Testis (tissue), 2 donors: ENCODE results near the gene TJP1.

Experiments
- CTCF ChIP-seq, 3 experiments: fragments of 450-650 bp in 2 of 3; fragments of 200-600 bp in 1 of 3; sonication (generic) in 1 of 3; IDR thresholded peaks; one replicate each; pipeline ENCODE4 v1.5.1; 2016 to 2019; ENCODE audit warnings: antibody characterized with exemption in 3 of 3, mild to moderate bottlenecking in 2 of 3, moderate library complexity in 1 of 3
- POLR2A ChIP-seq: fragments of 450-650 bp; IDR thresholded peaks from one replicate; pipeline ENCODE4 v1.6.1; 2017; ENCODE audit warnings: antibody characterized with exemption, mild to moderate bottlenecking, moderate library complexity

DNA sequence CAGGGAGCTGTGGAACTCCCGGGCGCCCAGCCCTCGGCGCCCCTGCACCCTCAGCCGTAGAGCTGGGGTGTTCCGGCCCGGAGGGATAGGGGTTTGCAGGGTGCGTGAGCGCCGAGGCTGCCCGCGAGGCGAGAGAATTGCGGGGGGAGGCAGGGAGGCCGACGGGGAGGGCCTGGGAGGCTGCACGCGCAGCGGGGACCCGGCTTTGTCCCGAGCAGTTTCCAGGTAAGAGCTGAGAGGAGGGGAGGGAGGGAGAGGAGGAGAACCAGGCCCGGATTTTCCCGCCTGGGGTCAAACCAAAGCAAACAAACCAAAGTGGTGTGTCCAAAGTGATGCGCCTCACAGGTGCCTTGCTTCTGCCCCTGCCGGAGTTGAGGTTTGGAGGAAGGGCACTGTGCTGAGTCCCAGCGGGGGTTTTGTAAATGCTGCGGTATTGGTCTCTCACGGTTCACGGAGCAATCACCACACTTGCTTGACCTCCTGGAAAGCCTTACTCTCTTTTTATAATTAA lies 146.4 kb downstream of the TJP1 start:
- no peak for TF ChIP-seq CTCF (IDR thresholded peaks at IDR 0.05)
- no peak for TF ChIP-seq POLR2A
